GM12892 (cell line): ENCODE results near the gene FAM25C.
"Not testable (repeated sequence)": the region's sequence is repeated elsewhere in the genome, so short reads cannot be mapped to it uniquely, and the experiment has no call there.

Source experiments
- POLR2A ChIP-seq: IDR thresholded peaks from 2 replicates; pipeline ENCODE4 v1.6.1; 2011; ENCODE audit warnings: low read depth, low read length, control low read depth
- POLR2AphosphoS5 ChIP-seq: IDR thresholded peaks from 2 replicates; pipeline ENCODE4 v1.6.1; 2011; ENCODE audit warnings: low read depth, low read length, control low read depth
- TAF1 ChIP-seq: IDR thresholded peaks from 2 replicates; pipeline ENCODE4 v1.6.1; 2011; ENCODE audit warnings: low read depth, mild to moderate bottlenecking, control low read depth, low read length, borderline replicate concordance

DNA sequence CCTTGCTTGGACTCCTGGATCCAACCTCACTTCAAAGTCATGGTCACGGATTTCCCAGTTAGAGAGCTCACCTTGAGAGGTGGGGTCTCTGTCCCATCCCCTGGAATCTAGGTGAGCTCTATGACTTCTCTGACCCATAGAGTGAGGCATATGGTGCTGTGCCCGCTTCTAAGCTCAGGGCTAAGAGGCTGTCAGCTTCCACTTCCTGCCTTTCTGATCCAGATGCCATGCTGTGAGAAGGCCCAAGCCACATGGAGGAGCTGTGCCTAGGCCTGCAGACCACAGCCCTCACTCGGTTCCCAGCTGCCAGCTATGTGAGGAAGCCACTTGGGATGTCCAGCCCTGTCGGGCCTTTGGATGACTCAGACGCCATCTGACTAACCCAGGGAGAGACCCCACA lies 39.9 kb downstream of the FAM25C start:
- TF ChIP-seq POLR2A, POLR2AphosphoS5, TAF1: not testable (repeated sequence)
